GM10266 (cell line): ENCODE results near the gene EDEM1.

ENCODE experiments used
- DNase-seq: peaks from one replicate; pipeline ENCODE4 v3.0.0; 2012; ENCODE audit errors: extremely low spot score
- TF ChIP-seq, protein P1 (sequence below): IDR thresholded peaks from 2 replicates; pipeline ENCODE4 v1.5.1; 2012; ENCODE audit warnings: mild to moderate bottlenecking, low read depth; ENCODE audit not compliant: control insufficient read depth, insufficient read depth; ENCODE audit errors: missing control alignments

EDEM1 gene

DNA sequence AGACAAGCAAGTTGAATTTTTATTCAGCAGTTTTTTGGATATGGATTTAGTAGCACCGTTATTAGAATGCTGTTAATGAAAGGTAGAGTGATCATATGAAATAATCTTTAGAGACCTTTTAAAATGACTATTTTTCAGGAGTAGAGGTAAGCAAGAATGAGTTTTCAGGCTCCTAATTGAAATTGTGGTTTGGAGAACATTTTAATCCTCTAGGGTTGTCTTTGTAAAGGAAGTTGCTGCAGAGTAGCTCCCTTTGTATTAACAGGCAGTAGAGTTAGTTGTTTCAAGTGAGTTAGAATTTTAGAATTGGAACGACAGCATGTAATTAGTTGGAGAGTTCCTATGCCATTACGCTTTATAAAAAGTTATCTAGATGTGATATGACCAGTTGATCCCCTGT lies 27.2 kb upstream of the EDEM1 start:
- TF ChIP-seq, protein P1, sequence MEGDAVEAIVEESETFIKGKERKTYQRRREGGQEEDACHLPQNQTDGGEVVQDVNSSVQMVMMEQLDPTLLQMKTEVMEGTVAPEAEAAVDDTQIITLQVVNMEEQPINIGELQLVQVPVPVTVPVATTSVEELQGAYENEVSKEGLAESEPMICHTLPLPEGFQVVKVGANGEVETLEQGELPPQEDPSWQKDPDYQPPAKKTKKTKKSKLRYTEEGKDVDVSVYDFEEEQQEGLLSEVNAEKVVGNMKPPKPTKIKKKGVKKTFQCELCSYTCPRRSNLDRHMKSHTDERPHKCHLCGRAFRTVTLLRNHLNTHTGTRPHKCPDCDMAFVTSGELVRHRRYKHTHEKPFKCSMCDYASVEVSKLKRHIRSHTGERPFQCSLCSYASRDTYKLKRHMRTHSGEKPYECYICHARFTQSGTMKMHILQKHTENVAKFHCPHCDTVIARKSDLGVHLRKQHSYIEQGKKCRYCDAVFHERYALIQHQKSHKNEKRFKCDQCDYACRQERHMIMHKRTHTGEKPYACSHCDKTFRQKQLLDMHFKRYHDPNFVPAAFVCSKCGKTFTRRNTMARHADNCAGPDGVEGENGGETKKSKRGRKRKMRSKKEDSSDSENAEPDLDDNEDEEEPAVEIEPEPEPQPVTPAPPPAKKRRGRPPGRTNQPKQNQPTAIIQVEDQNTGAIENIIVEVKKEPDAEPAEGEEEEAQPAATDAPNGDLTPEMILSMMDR: no peak
- DNase-seq: no peak

DNA sequence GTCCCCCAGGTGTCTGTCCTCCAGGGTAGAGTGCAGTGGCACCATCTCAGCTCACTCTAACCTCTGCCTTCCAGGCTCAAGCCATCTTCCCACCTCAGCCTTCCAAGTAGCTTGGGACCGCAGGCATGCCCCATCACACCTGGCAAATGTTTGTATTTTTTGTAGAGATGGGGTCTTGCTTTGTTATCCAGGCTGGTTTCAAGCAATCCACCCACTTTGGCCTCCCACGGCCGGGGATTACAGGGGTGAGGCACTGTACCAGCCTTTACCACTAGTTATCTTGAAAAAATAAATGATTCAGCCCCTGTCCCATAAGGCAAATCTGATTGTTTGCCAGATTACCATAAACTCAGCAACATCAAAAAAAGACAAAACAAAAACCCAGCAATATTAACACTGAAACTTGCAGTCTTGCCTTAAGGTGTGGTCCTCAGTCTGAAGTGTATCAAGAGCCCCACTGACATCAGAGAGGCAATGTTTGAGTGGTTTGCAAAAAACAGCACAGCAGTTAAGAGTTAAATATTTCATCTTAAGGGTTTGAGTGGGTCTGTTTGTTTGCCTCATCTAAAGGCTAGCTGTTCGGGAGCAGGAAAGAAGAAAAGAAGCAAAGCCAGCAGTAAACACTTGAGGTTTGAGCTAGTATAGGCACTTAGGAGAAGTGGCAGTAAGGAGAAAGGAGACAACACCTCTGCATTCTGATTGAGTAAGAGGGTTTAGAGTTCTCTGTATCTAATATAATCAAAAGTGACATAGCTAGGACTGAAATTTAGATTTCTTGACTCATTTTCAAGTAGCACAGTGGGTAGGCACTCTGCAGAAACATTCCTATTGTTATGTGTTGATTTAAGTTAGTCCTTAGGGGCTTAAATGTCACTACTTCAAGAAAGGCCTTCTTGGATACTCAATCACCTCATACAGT lies 26.3 kb upstream of the EDEM1 start:
- TF ChIP-seq, protein P1: no peak
- no peak for DNase-seq

DNA sequence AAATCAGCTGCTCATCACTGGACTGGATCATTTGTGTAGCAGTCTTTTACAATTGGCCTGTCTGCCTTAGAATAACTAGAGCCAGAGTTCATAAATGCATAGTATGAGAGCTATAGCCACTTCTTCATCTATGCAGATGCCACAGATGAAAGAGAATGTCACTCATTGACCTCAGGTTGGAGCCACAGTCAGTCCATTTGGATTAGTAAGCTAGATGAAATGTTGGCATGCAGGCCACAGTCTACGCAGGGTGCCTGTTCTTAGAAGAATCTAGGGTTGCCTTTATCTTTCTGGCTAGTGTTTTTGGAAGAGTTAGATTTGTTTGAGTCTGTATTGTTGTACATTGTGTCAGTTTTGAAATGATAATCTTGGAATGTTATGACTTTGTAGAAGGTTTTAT lies 25.4 kb upstream of the EDEM1 start:
- TF ChIP-seq, protein P1: no peak

DNA sequence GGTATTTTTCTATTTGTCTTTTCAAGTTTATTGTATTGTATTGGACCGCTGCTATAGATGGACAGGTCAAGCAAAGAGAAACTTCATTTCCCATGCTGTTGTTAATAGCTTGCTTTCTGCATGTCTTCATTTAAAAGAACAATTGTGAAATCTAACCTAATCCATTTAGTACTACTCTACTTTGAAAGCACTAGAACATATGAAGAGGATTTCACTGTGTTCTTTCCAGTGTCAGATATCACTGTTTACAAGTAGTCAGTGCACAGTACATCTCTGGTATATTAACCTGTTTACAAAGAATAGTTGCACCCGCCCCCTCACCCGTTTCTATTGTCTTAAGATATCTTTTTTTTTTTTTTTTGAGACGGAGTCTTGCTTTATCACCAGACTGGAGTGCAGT lies 21.8 kb upstream of the EDEM1 start:
- TF ChIP-seq, protein P1: no peak

More for the DNA sequence above, 25.4 kb upstream of the EDEM1 start:
- DNase-seq: no peak

DNA sequence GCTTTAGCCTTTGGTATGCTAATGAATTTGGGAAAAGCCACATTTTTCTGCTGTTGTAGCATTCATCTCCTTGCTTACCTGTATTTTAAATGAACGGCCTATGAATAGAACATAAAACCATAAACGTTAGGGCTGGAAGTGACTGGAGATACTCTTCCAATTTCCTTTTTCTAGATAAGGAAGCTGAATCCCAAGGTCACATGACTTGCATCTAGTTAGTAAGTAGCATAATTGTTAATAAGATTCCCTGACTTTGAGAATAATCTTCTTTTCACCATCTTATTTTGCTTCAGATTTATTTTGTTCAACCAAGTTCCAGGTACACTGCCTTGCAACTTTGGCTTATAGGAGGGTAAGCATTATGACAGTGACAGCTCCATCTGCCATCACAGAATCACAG lies 20.7 kb upstream of the EDEM1 start:
- TF ChIP-seq, protein P1: no peak
- DNase-seq: no peak

More for the DNA sequence above, 21.8 kb upstream of the EDEM1 start:
- no peak for DNase-seq

DNA sequence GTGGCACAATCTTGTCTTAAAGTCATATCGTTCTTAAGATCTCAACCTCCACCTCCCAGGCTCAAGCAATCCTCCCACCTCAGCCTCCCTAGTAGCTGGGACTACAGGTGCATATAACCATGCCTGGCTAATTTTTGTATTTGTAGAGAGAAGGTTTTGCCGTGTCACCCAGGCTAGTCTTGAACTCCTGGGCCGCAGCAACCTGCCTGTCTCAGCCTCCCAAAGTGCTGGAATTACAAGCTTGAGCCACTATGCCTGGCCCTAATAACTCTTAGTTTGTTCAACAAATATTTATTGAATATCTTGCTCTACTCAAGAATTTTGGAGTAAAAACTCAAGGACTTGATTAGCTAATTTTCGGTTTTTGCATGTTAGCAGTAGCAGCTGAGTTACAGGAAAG lies 19.4 kb upstream of the EDEM1 start:
- DNase-seq: no peak
- TF ChIP-seq, protein P1: no peak

DNA sequence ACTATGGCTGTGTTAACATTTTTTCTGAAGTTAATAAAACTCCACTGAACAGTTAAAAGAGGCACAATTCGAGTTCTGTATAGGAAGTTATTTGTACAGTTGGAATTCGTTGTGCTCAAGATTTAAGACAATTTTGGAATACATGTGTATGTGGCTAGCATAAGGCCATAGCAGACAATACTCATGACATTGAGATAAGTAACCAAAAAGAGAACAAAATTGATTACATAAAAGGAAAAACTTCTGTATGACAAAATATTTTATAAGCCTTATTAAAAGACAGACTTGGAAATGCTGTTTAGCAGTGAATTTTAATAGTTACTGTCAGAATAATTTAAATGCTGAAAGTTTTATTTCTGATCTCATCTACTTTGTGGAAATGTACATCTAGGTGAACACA lies 17.7 kb upstream of the EDEM1 start:
- DNase-seq: no peak
- TF ChIP-seq, protein P1: no peak
